Activated CD4-positive, alpha-beta T cell treated with anti-CD3 and anti-CD28 coated beads, Interleukin-2, amount 10 ng/mL, durations not matched to agents 7 days and 5 days (primary cell): ENCODE measurements around the gene SPDYE4. TPM values are rescaled to one million over a fixed set of nuclear protein-coding genes. Genes with fewer than 3 reads are reported as not detected.

Source experiments
- CTCF ChIA-PET: fragments of 350-600 bp; sonication (Branson Sonifier 250); formaldehyde crosslinking; loops from one replicate; lab custom pipeline; 2021; ENCODE audit warnings: antibody characterized with exemption; lab: Charles Lee
- POLR2A ChIA-PET: fragments of 350-600 bp; sonication (Branson Sonifier 250); formaldehyde crosslinking; loops from one replicate; lab custom pipeline; 2021; ENCODE audit warnings: antibody characterized with exemption; lab: Charles Lee
- DNase-seq: peaks from one replicate; pipeline ENCODE4 v3.0.0-alpha.2; 2020
- H3K27ac Mint-ChIP-seq: one replicate; pipeline ENCODE4 v1.8.0; 2021; ENCODE audit warnings: mild to moderate bottlenecking, moderate library complexity, mixed read lengths
- H3K27me3 Mint-ChIP-seq: one replicate; pipeline ENCODE4 v1.8.0; 2021; ENCODE audit warnings: mixed read lengths
- H3K36me3 Mint-ChIP-seq: one replicate; pipeline ENCODE4 v1.8.0; 2021; ENCODE audit warnings: low read depth, mixed read lengths
- H3K4me1 Mint-ChIP-seq: one replicate; pipeline ENCODE4 v1.8.0; 2021; ENCODE audit warnings: mixed read lengths
- H3K4me3 Mint-ChIP-seq: one replicate; pipeline ENCODE4 v1.8.0; 2021; ENCODE audit warnings: mild to moderate bottlenecking, moderate library complexity, mixed read lengths
- H3K9me3 Mint-ChIP-seq: one replicate; pipeline ENCODE4 v1.8.0; 2021; ENCODE audit warnings: mixed read lengths
- total RNA-seq, 2 experiments: library from RNA; stranded (reverse); gene quantifications; one replicate each; pipeline ENCODE4 v1.2.3, GENCODE V29; 2021

Gene SPDYE4
- total RNA-seq, 2 experiments from 2014 or later, result not detected

GRCh38 chr17:8766731-8767130 lies 8.4 kb upstream of the SPDYE4 start:
- Mint-ChIP-seq H3K27me3 (peaks cover 19% of the 10 kb centered on the region), H3K9me3 (no peaks in the 10 kb centered on the region), H3K4me3 (no peak overlapping the region), H3K4me1 (no peaks in the 10 kb centered on the region), H3K36me3 (no peaks in the 10 kb centered on the region), H3K27ac (no peak overlapping the region)
- POLR2A ChIA-PET, result no interaction called here
- CTCF ChIA-PET, result no interaction called here
- DNase-seq, result no peak

GRCh38 chr17:8762012-8762411 lies 3.7 kb upstream of the SPDYE4 start:
- Mint-ChIP-seq H3K9me3 (no peaks in the 10 kb centered on the region), H3K27me3 (peaks cover 19% of the 10 kb centered on the region), H3K36me3 (no peaks in the 10 kb centered on the region), H3K27ac (no peak overlapping the region), H3K4me1 (no peaks in the 10 kb centered on the region), H3K4me3 (no peak overlapping the region)
- no peak for DNase-seq
- ChIA-PET CTCF (interaction anchor here (0.6 to 1.0 kb wide), 3 partner anchors 9 to 105 kb away, joined by 3 to 4 read pairs (median 4); no protein-coding TSS in a partner anchor), POLR2A (no interaction called here)

GRCh38 chr17:8757189-8757588 lies 1.2 kb downstream of the SPDYE4 start:
- no peaks in the 10 kb centered on the region for H3K36me3 Mint-ChIP-seq
- CTCF ChIA-PET, result interaction anchor here (1.5 kb wide), 1 partner anchor 29 kb away, joined by 4 read pairs; no protein-coding TSS in a partner anchor

GRCh38 chr17:8755590-8756255 lies 2.6 kb downstream of the SPDYE4 start:
- H3K4me1 Mint-ChIP-seq, result no peaks in the 10 kb centered on the region
- no peak for DNase-seq
- H3K9me3 Mint-ChIP-seq, result no peaks in the 10 kb centered on the region
- ChIA-PET POLR2A (no interaction called here), CTCF (interaction anchor here (0.9 to 1.4 kb wide), 2 partner anchors 9 to 512 kb away, joined by 3 read pairs; no protein-coding TSS in a partner anchor)
- no peaks in the 10 kb centered on the region for H3K36me3 Mint-ChIP-seq
- H3K4me3 Mint-ChIP-seq, result no peak overlapping the region
- no peak overlapping the region for H3K27ac Mint-ChIP-seq
- peaks cover 10% of the 10 kb centered on the region for H3K27me3 Mint-ChIP-seq

More at GRCh38 chr17:8757189-8757588, 1.2 kb downstream of the SPDYE4 start:
- peaks cover 20% of the 10 kb centered on the region for H3K27me3 Mint-ChIP-seq
- no peaks in the 10 kb centered on the region for H3K4me1 Mint-ChIP-seq
- no peak for DNase-seq
- H3K4me3 Mint-ChIP-seq, result no peak overlapping the region
- no peak overlapping the region for H3K27ac Mint-ChIP-seq
- POLR2A ChIA-PET, result no interaction called here
- no peaks in the 10 kb centered on the region for H3K9me3 Mint-ChIP-seq

DNA sequence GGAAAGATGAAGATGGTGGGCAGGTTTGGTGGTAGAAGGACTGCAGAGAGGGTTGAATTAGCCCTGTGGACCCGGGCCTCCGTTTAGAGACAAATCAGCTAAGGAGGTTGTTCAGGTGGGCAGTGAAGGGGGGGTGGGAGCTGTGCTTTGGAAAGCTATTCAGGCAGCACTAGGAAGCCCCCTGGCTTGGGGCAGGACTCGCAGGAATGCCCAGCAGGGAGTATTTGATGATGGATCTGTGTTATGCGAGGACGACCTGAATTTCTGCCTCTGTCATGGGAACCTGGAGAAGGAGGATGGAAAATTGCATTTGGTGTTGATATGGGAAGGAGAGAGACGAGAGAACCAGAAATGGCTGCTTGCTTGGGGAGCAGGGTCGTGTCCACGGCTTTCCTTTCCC lies 3.5 kb downstream of the SPDYE4 start:
- POLR2A ChIA-PET, result no interaction called here
- no peak for DNase-seq
- H3K27me3 Mint-ChIP-seq, result peaks cover 9% of the 10 kb centered on the region
- no peaks in the 10 kb centered on the region for H3K36me3 Mint-ChIP-seq
- H3K4me1 Mint-ChIP-seq, result no peaks in the 10 kb centered on the region
- no peaks in the 10 kb centered on the region for H3K9me3 Mint-ChIP-seq
- H3K4me3 Mint-ChIP-seq, result no peak overlapping the region
- CTCF ChIA-PET, result interaction anchor here (1.4 to 1.8 kb wide), 2 partner anchors 371 to 511 kb away, joined by 3 to 4 read pairs; no protein-coding TSS in a partner anchor
- no peak overlapping the region for H3K27ac Mint-ChIP-seq

- H3K27me3 Mint-ChIP-seq, result peaks cover 7% of the 10 kb centered on the region
- no peaks in the 10 kb centered on the region for H3K4me1 Mint-ChIP-seq
- no peaks in the 10 kb centered on the region for H3K36me3 Mint-ChIP-seq
- CTCF ChIA-PET, result interaction anchor here (1.8 kb wide), 1 partner anchor 370 kb away, joined by 4 read pairs; no protein-coding TSS in a partner anchor
- H3K9me3 Mint-ChIP-seq, result no peaks in the 10 kb centered on the region
- no peak overlapping the region for H3K4me3 Mint-ChIP-seq
- POLR2A ChIA-PET, result no interaction called here
- DNase-seq, result no peak
- H3K27ac Mint-ChIP-seq, result no peak overlapping the region
Observed at GRCh38 chr17:8753976-8754440, 4.3 kb downstream of the SPDYE4 start.

- no peak overlapping the region for H3K27ac Mint-ChIP-seq
- H3K36me3 Mint-ChIP-seq, result no peaks in the 10 kb centered on the region
- CTCF ChIA-PET, result interaction anchor here (0.7 to 1.8 kb wide), 3 partner anchors 9 to 370 kb away, joined by 3 to 4 read pairs (median 4); no protein-coding TSS in a partner anchor
- POLR2A ChIA-PET, result no interaction called here
- H3K4me1 Mint-ChIP-seq, result peaks cover 1% of the 10 kb centered on the region
- H3K9me3 Mint-ChIP-seq, result no peaks in the 10 kb centered on the region
- H3K4me3 Mint-ChIP-seq, result no peak overlapping the region
- peaks cover 7% of the 10 kb centered on the region for H3K27me3 Mint-ChIP-seq
- DNase-seq, result no peak
Observed at GRCh38 chr17:8753136-8753975, 5.0 kb downstream of the SPDYE4 start.

- Mint-ChIP-seq H3K27me3 (peaks cover 17% of the 10 kb centered on the region), H3K27ac (no peak overlapping the region), H3K4me1 (peaks cover 13% of the 10 kb centered on the region), H3K9me3 (peaks cover 5% of the 10 kb centered on the region), H3K36me3 (no peaks in the 10 kb centered on the region), H3K4me3 (no peak overlapping the region)
- CTCF ChIA-PET, result no interaction called here
- POLR2A ChIA-PET, result no interaction called here
- DNase-seq, result no peak
Observed at GRCh38 chr17:8749616-8750015, 8.7 kb downstream of the SPDYE4 start.

GRCh38 chr17:8747742-8748141 lies 10.6 kb downstream of the SPDYE4 start:
- peaks cover 17% of the 10 kb centered on the region for H3K27me3 Mint-ChIP-seq
- CTCF ChIA-PET, result interaction anchor here (1.6 kb wide), 1 partner anchor 151 kb away, joined by 5 read pairs; no protein-coding TSS in a partner anchor
- H3K27ac Mint-ChIP-seq, result no peak overlapping the region
- no peak overlapping the region for H3K4me3 Mint-ChIP-seq
- peaks cover 5% of the 10 kb centered on the region for H3K9me3 Mint-ChIP-seq
- DNase-seq, result no peak
- POLR2A ChIA-PET, result no interaction called here
- no peaks in the 10 kb centered on the region for H3K36me3 Mint-ChIP-seq
- H3K4me1 Mint-ChIP-seq, result peaks cover 15% of the 10 kb centered on the region

DNA sequence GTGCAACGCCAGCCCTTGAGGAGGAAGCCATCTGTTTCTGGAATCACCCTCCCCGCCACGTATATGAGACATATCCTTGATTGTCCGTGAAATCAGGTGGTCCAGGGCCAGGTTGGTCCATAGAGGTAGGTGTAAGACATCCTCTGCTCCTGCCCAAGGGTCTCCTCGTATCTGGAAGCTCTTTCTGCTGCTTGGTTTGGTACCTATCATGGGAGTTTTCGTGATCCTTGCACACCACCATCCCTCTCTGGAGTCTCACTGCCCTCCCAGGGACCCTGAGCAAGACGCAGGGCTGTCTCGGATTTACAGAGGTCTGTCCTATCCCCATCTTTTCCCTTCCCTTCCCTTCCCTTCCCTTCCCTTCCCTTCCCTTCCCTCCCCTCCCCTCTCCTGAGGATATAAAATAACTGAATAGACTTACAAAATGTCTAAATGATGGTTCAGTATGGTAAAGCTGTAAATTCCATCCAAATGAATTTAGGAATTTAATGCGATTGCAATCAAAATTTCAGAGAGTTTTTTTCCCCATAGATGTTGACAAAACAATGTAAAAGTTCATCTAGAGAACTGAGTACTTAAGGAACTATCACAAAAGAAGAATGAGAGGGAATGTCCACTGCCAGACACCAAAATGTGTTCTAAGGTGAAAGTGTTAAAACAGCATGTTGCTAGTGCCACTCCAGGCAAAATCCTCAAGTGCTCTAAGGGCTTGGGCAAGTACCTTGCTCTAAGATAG lies 11.7 kb downstream of the SPDYE4 start:
- POLR2A ChIA-PET, result no interaction called here
- no peak for DNase-seq
- Mint-ChIP-seq H3K4me1 (peaks cover 15% of the 10 kb centered on the region), H3K36me3 (no peaks in the 10 kb centered on the region), H3K4me3 (peak overlapping the region; percentile 82), H3K27ac (peak overlapping the region; percentile 84), H3K9me3 (peaks cover 5% of the 10 kb centered on the region), H3K27me3 (peaks cover 14% of the 10 kb centered on the region)
- CTCF ChIA-PET, result interaction anchor here (0.6 to 2.5 kb wide), 11 partner anchors 9 to 653 kb away, joined by 3 to 20 read pairs (median 3); partner anchors contain the start of gene RPL26

DNA sequence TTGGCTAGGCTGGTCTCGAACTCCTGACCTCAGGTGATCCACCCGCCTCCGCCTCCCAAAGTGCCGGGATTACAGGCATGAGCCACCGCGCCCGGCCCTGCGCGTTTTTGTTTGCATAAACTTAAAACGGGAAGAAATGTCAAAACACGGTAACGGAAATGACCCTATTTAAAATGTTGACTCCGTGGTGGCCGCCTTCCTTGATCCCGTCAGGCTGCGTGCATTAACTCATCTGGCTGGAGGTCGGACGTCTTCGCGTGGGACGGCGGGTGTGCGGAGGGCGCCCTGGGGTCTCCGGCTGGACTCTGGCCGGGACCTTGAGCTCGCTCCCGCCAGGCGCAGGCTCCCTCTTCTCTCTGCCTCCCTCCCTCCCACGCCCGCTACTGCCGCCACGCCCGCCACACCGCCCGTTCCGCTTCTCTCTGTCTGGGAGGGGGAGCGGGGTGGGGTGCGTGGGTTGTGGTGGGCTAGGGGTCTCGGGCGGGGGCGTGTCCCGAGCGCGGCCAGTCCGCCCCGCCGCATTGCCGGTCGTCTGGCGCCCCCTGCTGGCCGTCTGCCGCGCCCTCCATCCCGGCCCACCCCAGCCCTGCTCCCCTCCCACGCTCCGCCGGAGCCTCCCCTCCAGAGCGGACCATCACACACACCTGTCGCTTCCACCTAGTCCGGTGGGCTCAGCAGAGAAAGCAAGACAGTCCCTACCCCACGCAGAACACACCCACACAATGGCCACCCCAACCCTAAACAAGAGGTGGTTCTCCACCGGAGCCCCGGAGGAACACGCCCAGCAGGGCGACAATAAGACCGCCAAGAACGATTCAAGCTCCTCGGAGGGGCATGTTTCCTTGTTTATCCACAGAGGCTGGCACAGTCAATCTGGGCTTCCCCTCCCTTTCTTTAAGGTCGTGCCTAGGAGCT lies 12.5 kb downstream of the SPDYE4 start:
- ChIA-PET CTCF (interaction anchor here (0.6 to 2.5 kb wide), 14 partner anchors 9 to 652 kb away, joined by 3 to 20 read pairs (median 3); partner anchors contain the start of gene RPL26), POLR2A (interaction anchor here (0.6 kb wide), 1 partner anchor 363 kb away, joined by 5 read pairs; no protein-coding TSS in a partner anchor)
- Mint-ChIP-seq H3K36me3 (no peaks in the 10 kb centered on the region), H3K4me1 (peaks cover 17% of the 10 kb centered on the region), H3K9me3 (peaks cover 5% of the 10 kb centered on the region), H3K27me3 (peaks cover 14% of the 10 kb centered on the region), H3K27ac (peak overlapping the region; percentile 96), H3K4me3 (peak overlapping the region; percentile 82)
- peak; percentile 72 for DNase-seq
